ENCODE data around the gene BMPR1B. TPM values are rescaled to one million over a fixed set of nuclear protein-coding genes. Genes with fewer than 3 reads are reported as not detected.

Gene BMPR1B
- total RNA-seq, 1 experiment from 2014 or later, result 0.35 TPM

GRCh38 chr4:94925764-94926347 is 168.1 kb downstream of the BMPR1B start:
- no peak for DNase-seq
- no peak overlapping the region for H2BK15ac ChIP-seq (ENCODE audit: low read depth, low read length)
- H2BK5ac ChIP-seq (ENCODE audit: insufficient read length, low read length), result no peak overlapping the region
- no peak overlapping the region for H2AK5ac ChIP-seq (ENCODE audit: insufficient read length, low read length)
- no peak overlapping the region for H4K8ac ChIP-seq (replicated peaks; ENCODE audit: insufficient read length, low read depth, low read length)
- Mint-ChIP-seq H3K4me3 (no peak overlapping the region), H3K9me3 (no peaks in the 10 kb centered on the region), H3K36me3 (ENCODE audit: insufficient read depth in 1 of 3, low read depth in 3 of 3) (no peaks in the 10 kb centered on the region), H3K27me3 (ENCODE audit: low read depth) (no peaks in the 10 kb centered on the region; the same call in 1 of the 2 replicates), H3K27ac (no peak overlapping the region), H3K4me1 (peaks cover 12% of the 10 kb centered on the region in 2 experiments)
- no peaks in the 10 kb centered on the region for H3K27me3 ChIP-seq (ENCODE audit: insufficient read depth, low read length)
- no peak overlapping the region for H2BK12ac ChIP-seq (ENCODE audit: insufficient read length, low read depth, low read length)
- H3K9me3 ChIP-seq (ENCODE audit: control insufficient read depth, low read depth, low read length), result no peaks in the 10 kb centered on the region
- H3K18ac ChIP-seq (ENCODE audit: insufficient read length, low read depth, low read length), result no peak overlapping the region
- no peak overlapping the region for H3K9ac ChIP-seq (ENCODE audit: extremely low read depth, insufficient read length, low read length)
- no peak overlapping the region for H3K56ac ChIP-seq (ENCODE audit: insufficient read length, low read depth, low read length)
- no peak overlapping the region for H4K91ac ChIP-seq (ENCODE audit: insufficient read length, low read depth, low read length)
- H3K79me1 ChIP-seq (ENCODE audit: insufficient read depth, low read depth, low read length, poor library complexity, severe bottlenecking), result no peaks in the 10 kb centered on the region
- no peak overlapping the region for H3K4ac ChIP-seq (ENCODE audit: low read depth, low read length)
- H3K4me1 ChIP-seq (ENCODE audit: insufficient read depth, low read length), result no peaks in the 10 kb centered on the region
- no peak overlapping the region for H3T11ph ChIP-seq (ENCODE audit: low read length)
- no peak overlapping the region for H2BK20ac ChIP-seq (ENCODE audit: low read depth, low read length, poor library complexity, severe bottlenecking)
- no peak overlapping the region for H3K23ac ChIP-seq (ENCODE audit: insufficient read length, low read depth, low read length)
- H4K20me1 ChIP-seq (ENCODE audit: control insufficient read depth, insufficient read depth, insufficient read length), result no peaks in the 10 kb centered on the region
- no peaks in the 10 kb centered on the region for H3K23me2 ChIP-seq (ENCODE audit: insufficient read length, low read depth, low read length, poor library complexity, severe bottlenecking)
- no peak overlapping the region for H3K27ac ChIP-seq (ENCODE audit: insufficient read length, low read depth, low read length)
- no peak overlapping the region for H3K4me2 ChIP-seq (ENCODE audit: insufficient read depth, insufficient read length, low read length)
- no peak overlapping the region for H4K5ac ChIP-seq (ENCODE audit: insufficient read length, low read depth, low read length)
- no peaks in the 10 kb centered on the region for H3K79me2 ChIP-seq (ENCODE audit: insufficient read depth, low read length)
- no peak overlapping the region for H2BK120ac ChIP-seq (ENCODE audit: low read depth, low read length, poor library complexity, severe bottlenecking)
- no peak overlapping the region for H2AFZ ChIP-seq (ENCODE audit: low read length)
- H3K14ac ChIP-seq (ENCODE audit: insufficient read depth, low read length), result no peak overlapping the region
- WGBS (ENCODE audit: extremely low coverage, insufficient read length, low lambda C conversion rate), result no CpG with 5 or more reads among the region's 5 CpGs
- no peak for TF ChIP-seq CTCF (conservative IDR thresholded peaks at IDR 0.05)

Data from H9 (cell line).